GM21737 (cell line): ENCODE data around the gene SLC16A1.
"Not testable (repeated sequence)": the region's sequence is repeated elsewhere in the genome, so short reads cannot be mapped to it uniquely, and the experiment has no call there.

Source experiments
- ATAC-seq: cut with Tn5 transposase; IDR thresholded peaks from one replicate; pipeline ENCODE4 v1.9.1; 2021; ENCODE audit warnings: mild to moderate bottlenecking, moderate library complexity; ENCODE audit not compliant: unreplicated experiment

Gene SLC16A1

DNA sequence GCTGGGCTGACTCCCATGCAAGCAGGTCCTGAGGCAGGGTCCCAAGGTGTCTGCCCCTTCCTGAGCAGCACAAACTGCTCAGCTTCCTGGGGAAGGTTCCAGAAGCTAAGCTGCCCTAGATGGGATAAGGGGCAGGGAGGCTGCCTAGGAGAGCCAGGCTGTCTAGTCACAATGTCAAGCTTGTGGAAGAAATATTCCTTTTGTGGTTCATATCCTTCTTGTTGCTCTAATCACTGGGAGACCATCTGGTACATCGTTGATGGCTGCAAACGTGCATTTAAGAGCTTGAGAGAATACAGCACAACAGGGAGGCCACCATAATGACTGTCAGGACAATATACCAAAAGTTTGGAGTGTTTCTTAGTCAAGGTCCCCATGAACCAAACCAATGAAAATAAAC is 67.4 kb downstream of the SLC16A1 start:
- no peak for ATAC-seq

- no peak for ATAC-seq
Measured at GRCh38 chr1:112887599-112888283, 68.3 kb downstream of the SLC16A1 start.

GRCh38 chr1:112884996-112885395 is 71.0 kb downstream of the SLC16A1 start:
- not testable (repeated sequence) for ATAC-seq

DNA sequence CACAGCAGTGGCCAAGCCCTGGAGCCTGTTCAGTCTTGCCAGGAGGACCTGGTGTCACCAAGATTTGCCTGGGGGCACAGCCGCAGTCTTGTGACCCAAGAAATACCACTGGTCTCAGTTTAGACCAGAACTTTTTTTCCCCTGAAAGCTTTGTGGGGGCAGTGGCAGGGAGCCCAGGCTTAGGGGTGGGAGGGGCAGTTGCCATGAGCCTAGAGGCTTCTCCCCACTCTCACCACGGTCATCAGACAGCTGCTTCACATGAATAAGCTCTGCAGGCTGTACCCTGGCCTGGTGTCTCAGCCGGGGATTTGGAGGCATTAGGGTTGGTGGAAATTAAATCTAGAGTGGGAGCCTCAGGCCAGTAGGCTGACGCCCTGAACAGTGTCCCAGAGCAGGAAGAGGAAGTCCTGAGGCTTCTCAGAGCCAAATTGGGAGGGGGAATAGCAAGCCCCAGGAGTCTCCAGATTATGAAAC is 73.7 kb downstream of the SLC16A1 start:
- ATAC-seq, result no peak

DNA sequence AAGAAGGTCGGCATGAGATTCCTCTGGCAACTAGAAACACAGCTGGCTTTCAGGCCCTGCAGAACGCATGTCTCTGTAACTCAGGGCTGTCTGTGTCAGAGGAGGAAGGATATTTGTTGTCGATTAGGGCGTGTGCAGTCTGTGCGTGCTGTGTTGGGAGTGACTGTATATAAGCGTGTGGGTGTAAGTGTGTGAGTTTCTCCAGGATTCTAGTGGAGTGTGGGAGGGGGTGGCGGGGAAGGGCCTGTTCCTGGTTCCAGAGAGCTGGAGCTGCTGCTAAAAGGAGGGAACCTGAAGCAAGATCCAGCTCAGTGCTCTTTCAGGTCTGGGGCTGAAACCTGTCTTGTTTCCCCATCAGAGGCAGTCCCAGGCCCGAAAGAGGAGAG is 74.3 kb downstream of the SLC16A1 start:
- ATAC-seq, result no peak

GRCh38 chr1:112879834-112880233 is 76.2 kb downstream of the SLC16A1 start:
- no peak for ATAC-seq

- ATAC-seq, result no peak
Measured at GRCh38 chr1:112878321-112878720, 77.7 kb downstream of the SLC16A1 start.

- ATAC-seq, result no peak
Measured at GRCh38 chr1:112877750-112878149, 78.2 kb downstream of the SLC16A1 start.

GRCh38 chr1:112876315-112876714 is 79.7 kb downstream of the SLC16A1 start:
- no peak for ATAC-seq

GRCh38 chr1:112872551-112872962 is 83.4 kb downstream of the SLC16A1 start:
- ATAC-seq, result no peak

GRCh38 chr1:112870887-112871646 is 84.9 kb downstream of the SLC16A1 start:
- no peak for ATAC-seq

DNA sequence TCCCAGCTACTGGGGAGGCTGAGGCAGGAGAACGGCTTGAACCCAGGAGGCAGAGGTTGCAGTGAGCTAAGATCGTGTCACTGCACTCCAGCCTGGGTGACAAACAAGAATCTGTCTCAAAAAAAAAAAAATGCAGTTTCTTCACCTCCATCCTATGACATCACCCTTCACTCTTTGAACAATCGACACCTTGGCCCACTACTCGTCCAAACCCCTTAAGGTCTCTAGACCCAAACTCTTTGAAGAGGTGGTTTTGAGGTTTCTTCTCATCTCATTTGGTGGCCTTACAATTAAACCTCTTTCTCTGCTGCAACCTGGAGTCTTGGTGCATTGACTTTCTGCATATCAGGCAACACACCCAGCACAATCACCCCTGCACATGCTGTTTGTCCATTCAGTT is 86.1 kb downstream of the SLC16A1 start:
- ATAC-seq, result no peak

DNA sequence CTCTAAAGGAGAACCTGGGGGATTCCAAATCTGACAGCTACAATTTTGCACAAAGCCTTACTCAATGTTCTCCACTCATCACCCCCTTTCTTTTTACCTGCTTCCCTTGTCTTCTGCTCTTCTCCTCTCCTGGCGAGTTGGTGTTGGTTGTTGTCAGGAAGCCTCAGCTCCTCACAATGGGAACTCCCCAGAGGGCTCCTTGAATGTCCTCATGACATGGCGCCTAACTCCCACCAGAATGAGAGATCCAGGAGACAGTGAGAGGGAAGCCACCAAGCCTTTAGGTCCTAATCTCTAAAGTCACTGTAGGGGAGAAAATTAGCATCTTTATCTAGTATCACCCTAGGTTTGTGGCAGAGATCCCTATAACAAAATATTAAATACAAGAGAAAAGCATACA is 87.8 kb downstream of the SLC16A1 start:
- ATAC-seq, result no peak

GRCh38 chr1:112866981-112867380 is 89.0 kb downstream of the SLC16A1 start:
- ATAC-seq, result no peak

- no peak for ATAC-seq
Measured at GRCh38 chr1:112866151-112866550, 89.8 kb downstream of the SLC16A1 start.

- ATAC-seq, result no peak
Measured at GRCh38 chr1:112862753-112863426, 93.1 kb downstream of the SLC16A1 start.
